Measurements from ENCODE around the gene ERI3.

ERI3 gene

DNA sequence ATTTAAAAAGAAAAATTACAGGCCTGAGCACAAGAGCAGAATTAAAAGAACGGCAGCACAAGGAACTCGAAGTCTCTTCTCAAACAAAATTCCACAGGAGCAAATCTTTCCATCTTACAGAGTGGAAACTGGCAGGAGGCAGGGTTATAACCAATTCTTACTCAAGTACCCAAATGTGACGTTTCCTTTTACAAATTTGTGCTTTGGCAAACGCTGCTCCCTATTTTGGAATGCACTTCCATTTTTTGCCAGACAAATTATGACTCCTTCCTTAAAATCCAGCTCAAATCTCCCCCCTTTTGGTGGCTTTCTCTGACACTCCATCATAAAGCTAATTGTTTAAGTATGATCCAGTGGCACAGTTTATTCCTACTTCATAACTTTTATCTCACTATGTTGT is 7.8 kb downstream of the ERI3 start:
- Mint-ChIP-seq H3K27me3 (ENCODE audit: low read depth) (no peaks in the 10 kb centered on the region), H3K36me3 (ENCODE audit: low read depth) (peaks cover 17% of the 10 kb centered on the region), H3K27ac (peak overlapping the region in 2 of 3 experiments; percentile 31 to 58), H3K4me1 (peaks cover 49% of the 10 kb centered on the region), H3K4me3 (no peak overlapping the region), H3K9me3 (no peaks in the 10 kb centered on the region)
- TF ChIP-seq, protein P1, sequence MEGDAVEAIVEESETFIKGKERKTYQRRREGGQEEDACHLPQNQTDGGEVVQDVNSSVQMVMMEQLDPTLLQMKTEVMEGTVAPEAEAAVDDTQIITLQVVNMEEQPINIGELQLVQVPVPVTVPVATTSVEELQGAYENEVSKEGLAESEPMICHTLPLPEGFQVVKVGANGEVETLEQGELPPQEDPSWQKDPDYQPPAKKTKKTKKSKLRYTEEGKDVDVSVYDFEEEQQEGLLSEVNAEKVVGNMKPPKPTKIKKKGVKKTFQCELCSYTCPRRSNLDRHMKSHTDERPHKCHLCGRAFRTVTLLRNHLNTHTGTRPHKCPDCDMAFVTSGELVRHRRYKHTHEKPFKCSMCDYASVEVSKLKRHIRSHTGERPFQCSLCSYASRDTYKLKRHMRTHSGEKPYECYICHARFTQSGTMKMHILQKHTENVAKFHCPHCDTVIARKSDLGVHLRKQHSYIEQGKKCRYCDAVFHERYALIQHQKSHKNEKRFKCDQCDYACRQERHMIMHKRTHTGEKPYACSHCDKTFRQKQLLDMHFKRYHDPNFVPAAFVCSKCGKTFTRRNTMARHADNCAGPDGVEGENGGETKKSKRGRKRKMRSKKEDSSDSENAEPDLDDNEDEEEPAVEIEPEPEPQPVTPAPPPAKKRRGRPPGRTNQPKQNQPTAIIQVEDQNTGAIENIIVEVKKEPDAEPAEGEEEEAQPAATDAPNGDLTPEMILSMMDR (IDR thresholded peaks at IDR 0.05; ENCODE audit: unreplicated experiment in 3 of 3): no peak

DNA sequence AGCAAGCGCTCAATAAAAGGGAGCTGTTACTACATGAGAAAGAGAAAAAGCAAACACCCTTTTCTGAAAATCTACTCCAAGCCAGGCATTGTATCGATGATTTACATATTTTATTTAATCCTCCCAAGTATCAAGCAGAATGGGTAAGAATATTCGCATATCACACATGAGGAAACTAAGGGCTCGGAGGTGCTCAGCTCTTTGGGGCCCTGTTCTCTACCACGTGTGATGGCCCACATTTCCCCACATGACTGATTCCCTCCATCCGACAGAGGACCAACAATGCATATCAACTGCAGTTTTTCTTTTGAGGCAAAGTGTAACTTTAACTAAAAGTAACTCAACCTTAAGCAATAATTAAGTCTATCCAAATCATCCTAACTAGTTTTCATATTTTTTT is 8.2 kb downstream of the ERI3 start:
- Mint-ChIP-seq H3K4me3 (no peak overlapping the region), H3K9me3 (no peaks in the 10 kb centered on the region), H3K27ac (peak overlapping the region in 2 of 3 experiments; percentile 31 to 45), H3K4me1 (peaks cover 45% of the 10 kb centered on the region), H3K27me3 (ENCODE audit: low read depth) (no peaks in the 10 kb centered on the region), H3K36me3 (ENCODE audit: low read depth) (peaks cover 19% of the 10 kb centered on the region)
- TF ChIP-seq, protein P1 (IDR thresholded peaks at IDR 0.05; ENCODE audit: unreplicated experiment in 3 of 3): no peak

DNA sequence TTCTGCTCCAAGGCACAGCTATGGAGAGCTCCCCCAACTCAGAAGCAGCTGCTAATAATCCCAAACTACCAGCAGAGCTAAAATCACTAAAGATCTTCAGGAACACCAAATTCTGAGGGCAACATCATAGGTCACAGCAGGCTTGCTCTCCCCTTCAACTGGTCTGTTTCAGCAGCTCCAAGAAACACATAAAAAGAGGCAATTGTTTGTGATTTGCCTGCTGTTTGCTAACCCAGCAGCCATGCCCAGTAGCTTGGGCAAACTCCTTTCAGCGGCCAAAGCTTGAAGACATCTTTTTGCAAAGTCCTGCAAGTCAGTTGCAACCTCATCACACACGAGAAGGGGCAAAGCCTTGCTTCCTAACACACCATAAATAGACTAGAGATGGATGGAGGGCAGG is 8.9 kb downstream of the ERI3 start:
- Mint-ChIP-seq H3K4me3 (no peak overlapping the region), H3K36me3 (ENCODE audit: low read depth) (peaks cover 17% of the 10 kb centered on the region), H3K27me3 (ENCODE audit: low read depth) (no peaks in the 10 kb centered on the region), H3K9me3 (no peaks in the 10 kb centered on the region), H3K4me1 (peaks cover 39% of the 10 kb centered on the region), H3K27ac (peak overlapping the region in 2 of 3 experiments; percentile 69 to 79)
- TF ChIP-seq, protein P1 (IDR thresholded peaks at IDR 0.05; ENCODE audit: unreplicated experiment in 3 of 3): no peak

DNA sequence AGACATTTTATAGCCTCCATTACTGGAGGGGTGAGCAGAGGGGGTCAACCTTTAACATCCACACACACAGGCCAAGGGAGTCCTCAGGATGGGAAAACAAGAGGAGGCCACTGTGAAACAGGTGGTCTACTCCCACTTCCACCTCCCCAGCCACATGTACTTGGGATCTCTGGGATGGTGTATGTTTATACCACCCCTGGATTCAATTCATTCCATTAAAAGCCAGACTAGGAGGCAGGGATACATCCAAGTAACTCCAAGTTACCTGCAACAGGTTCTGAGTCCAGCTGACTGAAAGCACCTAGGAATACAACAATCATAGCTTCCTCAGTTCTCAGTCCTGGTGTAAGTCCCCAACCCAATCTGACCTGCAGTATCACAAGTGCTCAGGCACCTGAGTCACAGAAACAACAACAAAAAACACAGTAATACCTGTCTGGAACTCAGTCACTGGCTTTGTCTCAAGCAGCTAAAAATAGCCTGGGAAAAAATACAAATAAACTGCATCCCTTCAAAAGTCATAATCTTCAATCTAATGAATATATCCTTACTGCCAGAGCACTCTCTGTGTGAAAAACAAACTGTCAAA is 9.8 kb downstream of the ERI3 start:
- Mint-ChIP-seq H3K27me3 (ENCODE audit: low read depth) (no peaks in the 10 kb centered on the region), H3K36me3 (ENCODE audit: low read depth) (peaks cover 15% of the 10 kb centered on the region), H3K4me1 (peaks cover 33% of the 10 kb centered on the region), H3K4me3 (no peak overlapping the region), H3K27ac (peak overlapping the region in 1 of 3 experiments; percentile 69), H3K9me3 (no peaks in the 10 kb centered on the region)
- TF ChIP-seq, protein P1 (IDR thresholded peaks at IDR 0.05; ENCODE audit: unreplicated experiment in 3 of 3): no peak

DNA sequence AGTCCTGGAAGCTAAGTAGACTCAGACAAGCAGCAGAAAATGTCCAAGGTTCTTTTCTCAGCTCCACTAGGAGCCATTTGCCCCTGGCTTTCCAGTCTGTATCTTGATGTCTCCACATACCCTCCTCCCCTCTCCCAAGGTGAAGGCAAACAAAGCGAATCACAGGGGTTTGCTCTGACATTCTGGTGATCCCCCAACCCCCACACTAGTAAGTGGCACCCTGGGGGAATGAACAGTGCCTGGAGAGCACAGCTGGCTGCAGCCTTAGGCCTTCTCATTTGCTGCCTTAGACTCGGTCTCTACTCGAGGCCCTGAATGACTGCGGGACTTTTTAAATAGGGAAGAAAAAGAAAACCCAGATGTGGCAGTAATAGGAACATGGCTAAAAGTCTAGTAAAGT is 15.3 kb downstream of the ERI3 start:
- no peaks in the 10 kb centered on the region for H3K9me3 Mint-ChIP-seq
- peaks cover 4% of the 10 kb centered on the region for H3K4me1 Mint-ChIP-seq

More for the DNA sequence above, 15.3 kb downstream of the ERI3 start:
- Mint-ChIP-seq H3K36me3 (ENCODE audit: low read depth) (peaks cover 59% of the 10 kb centered on the region), H3K27ac (peak overlapping the region in 2 of 3 experiments; percentile 55 to 86), H3K4me3 (no peak overlapping the region), H3K27me3 (ENCODE audit: low read depth) (no peaks in the 10 kb centered on the region)
- TF ChIP-seq, protein P1 (IDR thresholded peaks at IDR 0.05; ENCODE audit: unreplicated experiment in 3 of 3): no peak

Measured in nephron (organoid).